Right lobe of liver (tissue), 6 donors: Measurements from ENCODE around the gene GATB. TPM values are rescaled to one million over a fixed set of nuclear protein-coding genes. Genes with fewer than 3 reads are reported as not detected.
A peak's percentile ranks its signal among the peaks of the same experiment; 100 is the strongest.

Experiments
- ATAC-seq, 4 donors: fragments of 200-7000 bp; cut with Tn5 transposase; one replicate each; pipeline ENCODE4 v1.9.1; 2020; ENCODE audit warnings: mild to moderate bottlenecking in 4 of 4, moderate library complexity in 4 of 4
- DNase-seq, 3 donors: peaks; one replicate each; pipeline ENCODE4 v3.0.0-alpha.2; 2020
- H3K27ac ChIP-seq, 3 donors: fragments of 200-600 bp; one replicate each; pipeline ENCODE4 v1.8.0; 2022
- H3K27me3 ChIP-seq, 2 donors: fragments of 200-600 bp; one replicate each; pipeline ENCODE4 v1.8.0; 2022
- H3K36me3 ChIP-seq, 4 donors: fragments of 200-600 bp; sonication (generic) in 1 of 4; one replicate each; pipeline versions ENCODE4 v1.5.1 to v1.8.0; 2017 to 2022; ENCODE audit warnings: control low read depth in 1 of 4
- H3K4me1 ChIP-seq, 4 donors: fragments of 200-600 bp; sonication (generic) in 1 of 4; one replicate each; pipeline versions ENCODE4 v1.5.1 to v1.8.0; 2017 to 2022; ENCODE audit warnings: control low read depth in 1 of 4
- H3K4me3 ChIP-seq, 3 donors: fragments of 200-600 bp; one replicate each; pipeline ENCODE4 v1.8.0; 2022
- H3K9me3 ChIP-seq, 4 donors: fragments of 200-600 bp; sonication (generic) in 1 of 4; one replicate each; pipeline versions ENCODE4 v1.5.1 to v1.8.0; 2017 to 2022; ENCODE audit warnings: control low read depth in 1 of 4
- CTCF ChIP-seq, 4 donors: fragments of 200-600 bp in 3 of 4; fragments of 450-650 bp in 1 of 4; IDR thresholded peaks; one replicate each; pipeline versions ENCODE4 v1.5.1 to v1.8.0; 2016 to 2022; ENCODE audit warnings: antibody characterized with exemption in 4 of 4, mild to moderate bottlenecking in 2 of 4
- POLR2A ChIP-seq: fragments of 450-650 bp; IDR thresholded peaks from one replicate; pipeline ENCODE4 v1.6.1; 2017; ENCODE audit warnings: antibody characterized with exemption, mild to moderate bottlenecking
- WGBS: methylation state at CpG from one replicate; pipeline ENCODE4 v1.1.6; 2018; ENCODE audit warnings: low coverage, low lambda C conversion rate; ENCODE audit not compliant: insufficient coverage; ENCODE audit errors: missing lambda C conversion rate; 5-methylcytosine and 5-hydroxymethylcytosine counted together
- intact Hi-C, 2 donors: fragments of 100-400 bp; cut with DNase I; formaldehyde crosslinking; loops; one replicate each; pipeline versions ENCODE4 v1.11.2 to v1.14.1; 2022
- total RNA-seq, 6 experiments: library from RNA; depleted of rRNA in 2 of 6; stranded (reverse); fragments of >200 nt in 2 of 6; fragmentation: NEBNext Ultra II Directional in 3 of 6; extraction: Animal tissue kit (Norgen Biotek cat#: 25700) in 3 of 6; gene quantifications; one replicate each; pipeline versions ENCODE4 v1.1.0 to v1.2.4, GENCODE V29; 2016 to 2023
- donor health status: DM: no; HTN: yes; CAD: no.
- donor health status: DM: no; HTN: no; CAD: no.
- donor health status: DM: no; HTN: no; CAD: no.
- donor health status: DM: no; HTN: yes; CAD: no.
- donor health status: DM: no; HTN: yes; CAD: no.

The GATB gene
- total RNA-seq, 6 experiments from 2014 or later = 16.5 to 38.7 (median 17.5) TPM

GRCh38 chr4:151675411-151675971 is 85.3 kb downstream of the GATB start:
- TF ChIP-seq CTCF (IDR thresholded peaks at IDR 0.05) (no peak), POLR2A (no peak)
- Histone ChIP-seq H3K4me3 (no peak overlapping the region), H3K9me3 (no peaks in the 10 kb centered on the region), H3K27me3 (no peaks in the 10 kb centered on the region), H3K4me1 (no peaks in the 10 kb centered on the region), H3K27ac (no peak overlapping the region), H3K36me3 (no peaks in the 10 kb centered on the region)
- WGBS = no CpG with 5 or more reads among the region's 9 CpGs
- no peak for DNase-seq
- ATAC-seq = no peak
- intact Hi-C loops = no loop called here

GRCh38 chr4:151674804-151675391 is 85.9 kb downstream of the GATB start:
- peak; percentile 63 to 74 (median 70) for ATAC-seq
- no peak overlapping the region for H3K4me3 ChIP-seq
- no peaks in the 10 kb centered on the region for H3K9me3 ChIP-seq
- TF ChIP-seq POLR2A = no peak
- no peak for TF ChIP-seq CTCF (IDR thresholded peaks at IDR 0.05)
- no peaks in the 10 kb centered on the region for H3K27me3 ChIP-seq
- 49% methylated on average over 6 of the region's 19 CpGs for WGBS
- no peak overlapping the region for H3K27ac ChIP-seq
- DNase-seq = peak in 1 of 3 donors; percentile 33
- no peaks in the 10 kb centered on the region for H3K4me1 ChIP-seq
- intact Hi-C loops = no loop called here
- H3K36me3 ChIP-seq = no peaks in the 10 kb centered on the region

- intact Hi-C loops = no loop called here
- TF ChIP-seq POLR2A = no peak
- no peak for TF ChIP-seq CTCF (IDR thresholded peaks at IDR 0.05)
- Histone ChIP-seq H3K9me3 (no peaks in the 10 kb centered on the region), H3K27ac (no peak overlapping the region), H3K4me1 (no peaks in the 10 kb centered on the region), H3K4me3 (no peak overlapping the region), H3K36me3 (no peaks in the 10 kb centered on the region), H3K27me3 (no peaks in the 10 kb centered on the region)
- ATAC-seq (no peak), DNase-seq (no peak)
- 75% methylated on average over 4 of the region's 12 CpGs for WGBS
Observed at GRCh38 chr4:151673908-151674520, 86.8 kb downstream of the GATB start.

- no CpG with 5 or more reads among the region's 14 CpGs for WGBS
- Histone ChIP-seq H3K4me1 (no peaks in the 10 kb centered on the region), H3K4me3 (no peak overlapping the region), H3K36me3 (no peaks in the 10 kb centered on the region), H3K27ac (no peak overlapping the region), H3K27me3 (no peaks in the 10 kb centered on the region), H3K9me3 (no peaks in the 10 kb centered on the region)
- no peak for ATAC-seq
- no peak for DNase-seq
- TF ChIP-seq CTCF (IDR thresholded peaks at IDR 0.05) = no peak
- no peak for TF ChIP-seq POLR2A
- intact Hi-C loops = no loop called here
Observed at GRCh38 chr4:151672996-151673395, 87.8 kb downstream of the GATB start.
